Endothelial cell of umbilical vein (primary cell): Measurements from ENCODE around the gene OR56A3. TPM values are rescaled to one million over a fixed set of nuclear protein-coding genes. Genes with fewer than 3 reads are reported as not detected.

Experiments
- BruUV-seq: library from RNA; stranded (reverse); fragments of 400-500 nt; replicated peaks from 2 replicates; lab custom pipeline; 2021; lab: Mats Ljungman, UMichigan
- CTCF ChIA-PET: fragments of 300-600, 350-600 bp; sonication (Branson Sonifier 250); formaldehyde crosslinking; loops from one replicate; lab custom pipeline; 2021; ENCODE audit warnings: antibody characterized with exemption, inconsistent platforms; lab: Charles Lee
- POLR2A ChIA-PET: fragments of 300-600, 350-600 bp; sonication (Branson Sonifier 250); formaldehyde crosslinking; loops from one replicate; lab custom pipeline; 2021; ENCODE audit warnings: antibody characterized with exemption, inconsistent platforms; lab: Charles Lee
- DNase-seq: peaks from one replicate; pipeline ENCODE4 v3.0.0-alpha.2; 2011; ENCODE audit warnings: low read depth, low spot score
- FAIRE-seq: peaks from 2 replicates; lab custom pipeline; 2011; peaks lifted over from hg19 to GRCh38; lab: Jason Lieb, UNC
- H2AFZ ChIP-seq: 2 replicates; pipeline ENCODE4 v1.6.0; 2012; ENCODE audit warnings: low read depth, low read length, control low read depth, inconsistent platforms
- H3K27ac ChIP-seq: 2 replicates; pipeline ENCODE4 v1.5.1; 2011; ENCODE audit warnings: low read depth, mild to moderate bottlenecking, control low read depth, low read length, moderate library complexity; ENCODE audit not compliant: insufficient read depth
- H3K27me3 ChIP-seq, 2 experiments: 2 replicates each; pipeline versions ENCODE4 v1.6.0 to v1.6.1; 2011; ENCODE audit warnings: low read length in 2 of 2, mixed read lengths in 1 of 2; ENCODE audit not compliant: control insufficient read depth in 2 of 2, insufficient read depth in 2 of 2
- H3K36me3 ChIP-seq, 2 experiments: 2 replicates in 1 of 2; 3 replicates in 1 of 2; pipeline ENCODE4 v1.5.1; 2011; ENCODE audit warnings: low read length in 2 of 2, mild to moderate bottlenecking in 1 of 2, moderate library complexity in 1 of 2; ENCODE audit not compliant: control insufficient read depth in 2 of 2, insufficient read depth in 2 of 2; ENCODE audit errors: extremely low read depth in 1 of 2
- H3K4me1 ChIP-seq: 3 replicates; pipeline ENCODE4 v1.5.1; 2011; ENCODE audit warnings: mild to moderate bottlenecking, low read length; ENCODE audit not compliant: control insufficient read depth, insufficient read depth; ENCODE audit errors: extremely low read depth
- H3K4me2 ChIP-seq: 2 replicates; pipeline ENCODE4 v1.6.1; 2011; ENCODE audit warnings: low read length, control low read depth, mixed read lengths; ENCODE audit not compliant: insufficient read depth
- H3K4me3 ChIP-seq, 3 experiments: fragments of 200-600 bp in 1 of 3; sonication (generic), shearing (Covaris generic) in 1 of 3; replicated peaks in 1 of 3; 2 replicates each; pipeline ENCODE4 v1.5.1; 2011 to 2016; ENCODE audit warnings: control low read depth in 3 of 3, low read length in 3 of 3, mild to moderate bottlenecking in 2 of 3, inconsistent platforms in 1 of 3, low read depth in 1 of 3, moderate library complexity in 1 of 3; ENCODE audit not compliant: insufficient read depth in 1 of 3
- H3K79me2 ChIP-seq: 2 replicates; pipeline ENCODE4 v1.6.0; 2012; ENCODE audit warnings: low read length, inconsistent platforms; ENCODE audit not compliant: control insufficient read depth, insufficient read depth
- H3K9ac ChIP-seq: replicated peaks from 2 replicates; pipeline ENCODE3; 2011; ENCODE audit warnings: low read length, control low read depth; ENCODE audit not compliant: insufficient read depth; ENCODE audit errors: extremely low read depth
- H3K9me1 ChIP-seq: replicated peaks from 3 replicates; pipeline ENCODE4 v1.6.0; 2011; ENCODE audit warnings: mild to moderate bottlenecking, low read length; ENCODE audit not compliant: control insufficient read depth, insufficient read depth; ENCODE audit errors: extremely low read depth
- H3K9me3 ChIP-seq: replicated peaks from 2 replicates; pipeline ENCODE4 v1.5.1; 2012; ENCODE audit warnings: low read length, inconsistent platforms; ENCODE audit not compliant: control insufficient read depth, insufficient read depth
- H4K20me1 ChIP-seq: replicated peaks from 2 replicates; pipeline ENCODE3; 2011; ENCODE audit warnings: mild to moderate bottlenecking, low read length; ENCODE audit not compliant: control insufficient read depth, insufficient read depth; ENCODE audit errors: extremely low read depth
- CTCF ChIP-seq, 2 donors: IDR thresholded peaks; 1 replicate in 1 of 2; 2 replicates in 1 of 2; pipeline ENCODE4 v1.5.1; 2011; ENCODE audit warnings: low read length in 2 of 2, mild to moderate bottlenecking in 2 of 2, moderate library complexity in 2 of 2, control low read depth in 1 of 2, inconsistent platforms in 1 of 2, low read depth in 1 of 2; ENCODE audit not compliant: insufficient read depth in 1 of 2; ENCODE audit errors: extremely low read depth in 1 of 2
- EZH2 ChIP-seq: IDR thresholded peaks from 2 replicates; pipeline ENCODE4 v1.6.1; 2012; ENCODE audit warnings: borderline replicate concordance, low read depth, mild to moderate bottlenecking, moderate library complexity, low read length, inconsistent platforms; ENCODE audit not compliant: severe bottlenecking
- FOS ChIP-seq: IDR thresholded peaks from 2 replicates; pipeline ENCODE4 v1.6.1; 2011; ENCODE audit warnings: mild to moderate bottlenecking, low read length, moderate library complexity, borderline replicate concordance; ENCODE audit not compliant: insufficient read depth
- GATA2 ChIP-seq: IDR thresholded peaks from 2 replicates; pipeline ENCODE4 v1.7.0; 2011; ENCODE audit warnings: low read depth, mild to moderate bottlenecking, moderate library complexity, mixed read lengths, low read length; ENCODE audit not compliant: insufficient read length, insufficient read depth
- JUN ChIP-seq: IDR thresholded peaks from 2 replicates; pipeline ENCODE4 v1.6.1; 2011; ENCODE audit warnings: borderline replicate concordance, low read depth; ENCODE audit not compliant: insufficient read length, insufficient read depth
- MAX ChIP-seq: IDR thresholded peaks from 2 replicates; pipeline ENCODE4 v1.6.1; 2011; ENCODE audit not compliant: insufficient read depth, insufficient read length
- MYC ChIP-seq: IDR thresholded peaks from one replicate; pipeline ENCODE4 v1.6.1; 2011; ENCODE audit warnings: mild to moderate bottlenecking, low read depth, low read length
- POLR2A ChIP-seq: IDR thresholded peaks from 2 replicates; pipeline ENCODE4 v1.6.1; 2012; ENCODE audit warnings: low read depth, mild to moderate bottlenecking, control low read depth, low read length
- POLR2AphosphoS5 ChIP-seq: IDR thresholded peaks from 2 replicates; pipeline ENCODE4 v1.6.1; 2012; ENCODE audit warnings: low read depth, mild to moderate bottlenecking, control low read depth, low read length, moderate library complexity; ENCODE audit not compliant: insufficient read depth
- dilution Hi-C: fragments of 300-500 bp; cut with MboI; formaldehyde crosslinking; loops from one replicate; pipeline ENCODE4 v1.15.0; 2019; ENCODE audit warnings: low sequenced_read_pairs; ENCODE audit not compliant: extremely low pct_ligation_motif_present
- intact Hi-C: fragments of 100-400 bp; cut with micrococcal nuclease; formaldehyde crosslinking; loops from one replicate; pipeline ENCODE4 v1.10.0; 2022
- polyA plus RNA-seq, 4 experiments: library from polyadenylated mRNA; depleted of rRNA in 3 of 4; stranded (reverse) in 3 of 4; unstranded in 1 of 4; fragments of >200 nt; gene quantifications; 2 replicates each; pipeline versions ENCODE4 v1.2.1 to v1.2.3, GENCODE V29; 2011 to 2012; ENCODE audit warnings: missing spikeins in 1 of 4
- total RNA-seq: library from RNA; stranded (reverse); gene quantifications from 2 replicates; pipeline ENCODE4 v1.2.3, GENCODE V29; 2021

The OR56A3 gene
- total and polyA plus RNA-seq, 2 donors (not counting 3 experiments of a cell fraction or from before 2014, with no cell fraction given), result not detected

GRCh38 chr11:5923794-5924193, 18.3 kb upstream of the OR56A3 start:
- TF ChIP-seq FOS, result no peak
- TF ChIP-seq JUN, result no peak
- no peak for TF ChIP-seq CTCF (IDR thresholded peaks at IDR 0.05; ENCODE audit: extremely low read depth in 1 of 2, insufficient read depth in 1 of 2, low read depth in 1 of 2, low read length in 2 of 2)
- TF ChIP-seq POLR2A, result no peak
- no peak for TF ChIP-seq MYC
- ChIA-PET CTCF (no interaction called here), POLR2A (no interaction called here)
- Histone ChIP-seq H3K9ac (no peak overlapping the region), H3K4me1 (no peaks in the 10 kb centered on the region), H3K9me1 (no peaks in the 10 kb centered on the region), H3K36me3 (no peaks in the 10 kb centered on the region), H3K79me2 (no peaks in the 10 kb centered on the region), H4K20me1 (no peaks in the 10 kb centered on the region), H3K27me3 (no peaks in the 10 kb centered on the region), H3K4me2 (no peak overlapping the region), H3K27ac (no peak overlapping the region), H3K4me3 (no peak overlapping the region), H2AFZ (no peak overlapping the region), H3K9me3 (no peaks in the 10 kb centered on the region)
- BruUV-seq, result no TSS peak
- DNase-seq, result no peak
- dilution Hi-C loops (no loop called here), intact Hi-C loops (no loop called here)
- no peak for FAIRE-seq

- no TSS peak for BruUV-seq
- no peaks in the 10 kb centered on the region for H3K4me1 ChIP-seq
- DNase-seq (no peak), FAIRE-seq (no peak)
- TF ChIP-seq MAX (no peak), EZH2 (no peak), FOS (no peak), MYC (no peak), JUN (no peak), GATA2 (no peak), POLR2AphosphoS5 (no peak), POLR2A (no peak)
- no peaks in the 10 kb centered on the region for H3K27me3 ChIP-seq
- H3K36me3 ChIP-seq, result no peaks in the 10 kb centered on the region
- dilution Hi-C loops (no loop called here), intact Hi-C loops (no loop called here)
- ChIA-PET POLR2A (no interaction called here), CTCF (no interaction called here)
- H3K9me3 ChIP-seq, result no peaks in the 10 kb centered on the region
- no peaks in the 10 kb centered on the region for H3K79me2 ChIP-seq
- H2AFZ ChIP-seq, result no peak overlapping the region
- H3K27ac ChIP-seq, result no peak overlapping the region
- no peak overlapping the region for H3K4me2 ChIP-seq
- no peaks in the 10 kb centered on the region for H3K9me1 ChIP-seq
- no peak overlapping the region for H3K9ac ChIP-seq
- H3K4me3 ChIP-seq, result no peak overlapping the region
- no peaks in the 10 kb centered on the region for H4K20me1 ChIP-seq
Observed at GRCh38 chr11:5928271-5928670, 13.8 kb upstream of the OR56A3 start.
